Psoas muscle (tissue), 8 donors: ENCODE results near the gene OSGIN1. TPM values are rescaled to one million over a fixed set of nuclear protein-coding genes. Genes with fewer than 3 reads are reported as not detected.

Experiments used
- ATAC-seq, 4 donors: fragments of 200-7000 bp; cut with Tn5 transposase; one replicate each; pipeline ENCODE4 v1.9.1; 2020; ENCODE audit warnings: moderate library complexity in 3 of 4, mild to moderate bottlenecking in 2 of 4
- DNase-seq, 2 donors: peaks; one replicate each; pipeline ENCODE4 v3.0.0-alpha.2; 2020
- H3K27ac ChIP-seq: fragments of 200-600 bp; one replicate; pipeline ENCODE4 v1.8.0; 2022
- H3K27me3 ChIP-seq, 3 donors: fragments of 200-600 bp in 1 of 3; one replicate each; pipeline versions ENCODE4 v1.6.1 to v1.8.0; 2013 to 2022; ENCODE audit warnings: low read length in 2 of 3, mild to moderate bottlenecking in 2 of 3, moderate library complexity in 1 of 3; ENCODE audit not compliant: insufficient read depth in 3 of 3
- H3K36me3 ChIP-seq, 2 donors: fragments of 200-600 bp in 1 of 2; one replicate each; pipeline versions ENCODE4 v1.6.1 to v1.8.0; 2013 to 2022; ENCODE audit warnings: low read depth in 1 of 2, mild to moderate bottlenecking in 1 of 2, moderate library complexity in 1 of 2; ENCODE audit not compliant: insufficient read depth in 1 of 2
- H3K4me1 ChIP-seq: fragments of 200-600 bp; one replicate; pipeline ENCODE4 v1.8.0; 2022
- H3K4me3 ChIP-seq: fragments of 200-600 bp; one replicate; pipeline ENCODE4 v1.8.0; 2022; ENCODE audit warnings: mild to moderate bottlenecking
- H3K9me3 ChIP-seq: fragments of 200-600 bp; one replicate; pipeline ENCODE4 v1.8.0; 2022
- WGBS, 3 donors: extraction: QIAGEN DNeasy Blood & Tissue Kit; methylation state at CpG; one replicate each; pipeline versions ENCODE4 v1.1.6 to v1.1.7; 2013; 5-methylcytosine and 5-hydroxymethylcytosine counted together
- intact Hi-C, 2 donors: fragments of 100-400 bp; cut with DNase I; formaldehyde crosslinking; loops; one replicate each; pipeline versions ENCODE4 v1.11.0 to v1.14.2; 2022
- polyA plus RNA-seq, 3 donors: library from polyadenylated mRNA; stranded (reverse); fragments of 200-250 nt; gene quantifications; one replicate each; pipeline ENCODE4 v1.2.3, GENCODE V29; 2013
- total RNA-seq, 4 donors: library from RNA; stranded (reverse); fragmentation: NEBNext Ultra II Directional in 2 of 4; extraction: Animal tissue kit (Norgen Biotek cat#: 25700) in 2 of 4; gene quantifications; one replicate each; pipeline versions ENCODE4 v1.2.1 to v1.2.4, GENCODE V29; 2021 to 2023
- TF ChIP-seq, protein P1 (sequence below): fragments of 200-600 bp; IDR thresholded peaks from one replicate; pipeline ENCODE4 v1.8.0; 2022; ENCODE audit warnings: antibody characterized with exemption
- donor health status: healthy with polysubstance abuse.
- donor health status: DM: no; HTN: no; CAD: no; lungs with moderate emphysema.
- donor health status: Bipolar disorder and iron deficiency.
- donor health status: healthy.
- donor health status: DM: yes; HTN: yes; CAD: no.
- donor health status: DM: no; HTN: no; CAD: no.
- donor health status: DM: no; HTN: no; CAD: no.
- donor health status: DM: yes; HTN: yes; CAD: no.

Gene OSGIN1
- total and polyA plus RNA-seq, 7 donors: 10.4 to 39.4 (median 25.1) TPM

DNA sequence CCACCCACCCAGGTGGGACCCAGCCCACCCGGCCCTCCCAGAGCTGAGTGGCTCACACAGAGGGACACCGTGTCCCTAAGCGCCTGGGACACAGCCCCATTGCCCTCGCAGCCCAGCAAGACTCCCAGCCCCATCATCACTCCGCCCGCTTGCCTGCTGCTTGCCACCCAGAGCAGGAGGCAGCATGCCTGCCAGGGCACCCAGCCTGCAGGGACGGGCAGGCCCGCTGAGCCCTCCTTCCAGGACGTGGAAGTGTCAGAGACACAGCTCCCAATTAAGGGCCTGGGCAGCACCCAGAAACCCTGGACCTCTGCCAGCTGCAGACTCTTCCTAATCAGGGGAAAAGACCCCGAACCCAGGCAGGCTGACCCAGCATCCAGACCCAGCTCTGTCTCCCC lies 17.2 kb upstream of the OSGIN1 start:
- peaks cover 0 to 9% (median 7%) of the 10 kb centered on the region in 3 donors for H3K27me3 ChIP-seq
- no peak for DNase-seq
- H3K27ac ChIP-seq: no peak overlapping the region
- WGBS, 3 donors: 75 to 88% (median 78%) methylated on average over 8 to 10 of the region's 10 CpGs
- no peaks in the 10 kb centered on the region for H3K9me3 ChIP-seq
- no peak overlapping the region for H3K4me3 ChIP-seq
- ATAC-seq: no peak
- intact Hi-C loops: no loop called here
- TF ChIP-seq, protein P1, sequence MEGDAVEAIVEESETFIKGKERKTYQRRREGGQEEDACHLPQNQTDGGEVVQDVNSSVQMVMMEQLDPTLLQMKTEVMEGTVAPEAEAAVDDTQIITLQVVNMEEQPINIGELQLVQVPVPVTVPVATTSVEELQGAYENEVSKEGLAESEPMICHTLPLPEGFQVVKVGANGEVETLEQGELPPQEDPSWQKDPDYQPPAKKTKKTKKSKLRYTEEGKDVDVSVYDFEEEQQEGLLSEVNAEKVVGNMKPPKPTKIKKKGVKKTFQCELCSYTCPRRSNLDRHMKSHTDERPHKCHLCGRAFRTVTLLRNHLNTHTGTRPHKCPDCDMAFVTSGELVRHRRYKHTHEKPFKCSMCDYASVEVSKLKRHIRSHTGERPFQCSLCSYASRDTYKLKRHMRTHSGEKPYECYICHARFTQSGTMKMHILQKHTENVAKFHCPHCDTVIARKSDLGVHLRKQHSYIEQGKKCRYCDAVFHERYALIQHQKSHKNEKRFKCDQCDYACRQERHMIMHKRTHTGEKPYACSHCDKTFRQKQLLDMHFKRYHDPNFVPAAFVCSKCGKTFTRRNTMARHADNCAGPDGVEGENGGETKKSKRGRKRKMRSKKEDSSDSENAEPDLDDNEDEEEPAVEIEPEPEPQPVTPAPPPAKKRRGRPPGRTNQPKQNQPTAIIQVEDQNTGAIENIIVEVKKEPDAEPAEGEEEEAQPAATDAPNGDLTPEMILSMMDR: no peak
- H3K4me1 ChIP-seq: no peaks in the 10 kb centered on the region
- no peaks in the 10 kb centered on the region for H3K36me3 ChIP-seq

DNA sequence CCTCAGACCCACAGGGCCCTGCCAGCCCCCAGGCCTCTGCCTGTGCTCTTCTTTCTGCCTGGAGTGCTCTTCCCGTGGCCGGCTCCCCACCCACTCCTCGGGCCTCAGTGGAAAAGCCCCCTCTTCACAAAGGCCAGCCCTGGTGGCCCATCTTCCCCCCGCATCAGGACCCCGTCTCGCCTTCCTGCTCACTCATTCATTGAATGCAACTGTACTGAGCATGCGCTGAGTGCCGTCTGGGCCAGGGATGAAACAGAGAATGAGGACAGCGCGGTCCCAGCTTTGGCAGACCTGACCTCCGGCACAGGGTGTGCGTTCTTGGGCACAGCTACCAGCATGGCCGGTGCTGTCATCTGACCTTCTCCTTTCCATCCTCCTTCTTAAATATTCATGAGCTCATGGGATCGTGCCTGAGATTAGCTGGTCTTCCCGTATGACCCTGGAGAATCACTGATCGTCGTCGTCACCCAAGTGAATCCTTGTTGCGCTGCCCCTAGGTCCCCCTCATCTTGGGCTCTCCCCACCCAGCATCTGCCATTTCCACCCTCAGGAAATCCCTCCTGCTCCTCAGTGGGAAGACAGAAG lies 16.4 kb upstream of the OSGIN1 start:
- ATAC-seq: no peak
- TF ChIP-seq, protein P1: no peak
- 84 to 86% (median 85%) methylated on average over 19 of the region's 19 CpGs for WGBS, 3 donors
- Histone ChIP-seq H3K4me3 (no peak overlapping the region), H3K36me3 (no peaks in the 10 kb centered on the region), H3K27me3 (peaks cover 0 to 9% (median 7%) of the 10 kb centered on the region in 3 donors), H3K27ac (no peak overlapping the region), H3K9me3 (no peaks in the 10 kb centered on the region), H3K4me1 (no peaks in the 10 kb centered on the region)
- DNase-seq: no peak
- intact Hi-C loops: no loop called here

DNA sequence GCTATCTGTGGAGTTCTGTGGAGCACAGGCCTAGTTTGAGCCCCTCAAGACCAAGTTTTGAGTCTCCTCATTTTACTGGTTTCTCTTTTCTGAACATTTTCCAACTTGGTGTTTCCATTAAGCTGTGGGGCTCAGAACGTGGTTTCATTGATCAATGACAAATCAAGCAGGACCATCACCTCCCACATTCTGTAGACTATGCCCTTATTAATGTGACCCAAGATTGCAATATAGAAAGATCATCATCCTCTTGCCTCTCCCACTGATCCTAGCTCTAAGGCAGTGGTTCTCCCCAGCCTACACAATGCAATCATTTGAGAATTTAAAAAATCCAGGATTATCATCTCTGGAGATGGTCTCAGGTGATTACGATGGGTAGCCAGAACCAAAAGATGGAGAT lies 15.8 kb upstream of the OSGIN1 start:
- H3K4me3 ChIP-seq: no peak overlapping the region
- intact Hi-C loops: no loop called here
- no peaks in the 10 kb centered on the region for H3K9me3 ChIP-seq
- H3K27ac ChIP-seq: no peak overlapping the region
- H3K27me3 ChIP-seq: peaks cover 0 to 9% (median 7%) of the 10 kb centered on the region in 3 donors
- DNase-seq (no peak), ATAC-seq (no peak)
- H3K36me3 ChIP-seq: no peaks in the 10 kb centered on the region
- TF ChIP-seq, protein P1: no peak
- H3K4me1 ChIP-seq: no peaks in the 10 kb centered on the region
- 89 to 94% (median 94%) methylated on average over 2 of the region's 2 CpGs for WGBS, 3 donors

DNA sequence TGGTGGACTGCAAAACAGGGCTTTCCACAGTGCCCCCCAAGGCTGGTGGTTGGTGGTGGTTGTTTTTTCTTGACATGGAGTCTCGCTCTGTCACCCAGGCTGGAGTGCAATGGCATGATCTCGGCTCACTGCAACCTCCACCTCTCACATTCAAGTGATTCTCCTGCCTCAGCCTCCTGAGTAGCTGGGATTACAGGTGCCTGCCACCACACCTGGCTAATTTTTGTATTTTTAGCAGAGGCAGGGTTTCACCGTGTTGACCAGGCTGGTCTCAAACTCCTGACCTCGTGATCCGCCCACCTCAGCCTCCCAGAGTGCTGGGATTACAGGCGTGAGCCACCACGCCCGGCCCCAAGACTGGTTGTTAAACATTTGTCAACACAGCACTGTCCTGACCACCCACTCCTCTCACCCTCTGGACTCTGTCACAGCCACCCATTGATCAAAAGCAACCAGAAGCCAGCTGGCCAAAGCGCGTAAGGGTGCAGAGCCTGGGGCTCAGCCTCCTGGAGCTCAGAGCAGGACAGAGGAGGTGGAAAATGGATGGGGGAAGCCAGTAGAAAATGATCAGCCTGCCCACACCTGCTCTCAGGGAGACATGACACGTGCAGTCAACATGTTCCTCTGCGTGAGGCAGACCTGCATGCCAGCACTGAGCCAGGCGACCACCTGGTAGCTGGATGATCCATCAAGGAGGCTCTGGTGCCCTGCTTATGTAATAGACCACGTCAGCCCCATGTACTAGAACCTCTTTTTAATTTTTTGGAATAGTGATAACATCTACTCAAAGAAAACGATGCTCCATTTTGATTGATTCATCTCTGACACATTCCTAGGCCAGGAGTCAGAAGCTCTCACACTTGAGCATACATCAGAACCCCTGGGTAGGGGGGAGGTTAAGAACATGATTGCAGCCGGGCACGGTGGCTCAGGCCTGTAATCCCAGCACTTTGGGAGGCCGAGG lies 14.8 kb upstream of the OSGIN1 start:
- H3K27me3 ChIP-seq: peaks cover 0 to 9% (median 7%) of the 10 kb centered on the region in 3 donors
- WGBS, 3 donors: 88 to 93% (median 89%) methylated on average over 16 to 18 of the region's 18 CpGs
- ATAC-seq (no peak), DNase-seq (no peak)
- H3K27ac ChIP-seq: no peak overlapping the region
- intact Hi-C loops: no loop called here
- TF ChIP-seq, protein P1: no peak
- H3K36me3 ChIP-seq: no peaks in the 10 kb centered on the region
- H3K4me3 ChIP-seq: no peak overlapping the region
- no peaks in the 10 kb centered on the region for H3K9me3 ChIP-seq
- no peaks in the 10 kb centered on the region for H3K4me1 ChIP-seq
